Liver (tissue), 9 donors: Measurements from ENCODE around the gene SHOX. TPM values are rescaled to one million over a fixed set of nuclear protein-coding genes. Genes with fewer than 3 reads are reported as not detected.

Experiments
- DNase-seq: peaks from one replicate; pipeline ENCODE4 v3.0.0-alpha.2; 2017; ENCODE audit warnings: low spot score
- H3K27ac ChIP-seq, 2 donors: one replicate each; pipeline ENCODE4 v1.7.0; 2013; ENCODE audit warnings: inconsistent platforms in 2 of 2, low read length in 2 of 2, control low read depth in 1 of 2, low read depth in 1 of 2, mild to moderate bottlenecking in 1 of 2
- H3K27me3 ChIP-seq, 4 donors: one replicate each; pipeline versions ENCODE4 v1.6.1 to v1.7.0; 2013; ENCODE audit warnings: low read length in 3 of 4, inconsistent platforms in 1 of 4, mild to moderate bottlenecking in 1 of 4, moderate library complexity in 1 of 4; ENCODE audit not compliant: control insufficient read depth in 4 of 4, insufficient read depth in 4 of 4
- H3K36me3 ChIP-seq, 4 donors: one replicate each; pipeline versions ENCODE4 v1.6.1 to v1.7.0; 2013; ENCODE audit warnings: low read length in 3 of 4, mild to moderate bottlenecking in 3 of 4, low read depth in 1 of 4, moderate library complexity in 1 of 4; ENCODE audit not compliant: control insufficient read depth in 4 of 4, insufficient read depth in 3 of 4
- H3K4me1 ChIP-seq, 4 donors: one replicate each; pipeline versions ENCODE4 v1.6.1 to v1.7.0; 2013; ENCODE audit warnings: low read length in 3 of 4, mild to moderate bottlenecking in 3 of 4, moderate library complexity in 1 of 4; ENCODE audit not compliant: control insufficient read depth in 4 of 4, insufficient read depth in 4 of 4
- H3K4me3 ChIP-seq, 3 donors: one replicate each; pipeline versions ENCODE4 v1.6.1 to v1.7.0; 2013; ENCODE audit warnings: low read length in 3 of 3, control low read depth in 1 of 3, low read depth in 1 of 3, mild to moderate bottlenecking in 1 of 3
- H3K9ac ChIP-seq, 2 donors: one replicate each; pipeline ENCODE4 v1.7.0; 2013; ENCODE audit warnings: low read length in 2 of 2, mild to moderate bottlenecking in 2 of 2, moderate library complexity in 2 of 2, control low read depth in 1 of 2, low read depth in 1 of 2
- H3K9me3 ChIP-seq, 4 donors: one replicate each; pipeline versions ENCODE4 v1.6.1 to v1.7.0; 2013; ENCODE audit warnings: low read length in 3 of 4; ENCODE audit not compliant: control insufficient read depth in 4 of 4
- EGR1 ChIP-seq, 2 donors: IDR thresholded peaks; 2 replicates each; pipeline ENCODE4 v1.6.1; 2016 to 2018; ENCODE audit warnings: antibody characterized with exemption in 2 of 2, low read depth in 2 of 2
- FOXA1 ChIP-seq: IDR thresholded peaks from 2 replicates; pipeline ENCODE4 v1.6.1; 2016; ENCODE audit warnings: antibody characterized with exemption
- FOXA2 ChIP-seq: IDR thresholded peaks from 2 replicates; pipeline ENCODE4 v1.6.1; 2016; ENCODE audit warnings: antibody characterized with exemption
- GABPA ChIP-seq, 2 donors: IDR thresholded peaks in 1 of 2; conservative IDR thresholded peaks in 1 of 2; 2 replicates each; pipeline ENCODE4 v1.6.1; 2016; ENCODE audit warnings: antibody characterized with exemption in 2 of 2, mild to moderate bottlenecking in 1 of 2, moderate library complexity in 1 of 2
- HNF4A ChIP-seq, 2 donors: conservative IDR thresholded peaks; 2 replicates each; pipeline ENCODE4 v1.6.1; 2016; ENCODE audit warnings: antibody characterized with exemption in 2 of 2, mild to moderate bottlenecking in 2 of 2
- HNF4G ChIP-seq: IDR thresholded peaks from 2 replicates; pipeline ENCODE4 v1.6.1; 2016; ENCODE audit warnings: antibody characterized with exemption
- JUND ChIP-seq, 2 donors: IDR thresholded peaks; 2 replicates each; pipeline ENCODE4 v1.6.1; 2016; ENCODE audit warnings: antibody characterized with exemption in 2 of 2
- NR2F2 ChIP-seq: IDR thresholded peaks from 2 replicates; pipeline ENCODE4 v1.6.1; 2016; ENCODE audit warnings: antibody characterized with exemption
- RAD21 ChIP-seq, 2 donors: IDR thresholded peaks; 2 replicates each; pipeline ENCODE4 v1.6.1; 2016; ENCODE audit warnings: antibody characterized with exemption in 2 of 2, mild to moderate bottlenecking in 2 of 2
- REST ChIP-seq: IDR thresholded peaks from 2 replicates; pipeline ENCODE4 v1.6.1; 2016; ENCODE audit warnings: antibody characterized with exemption, mild to moderate bottlenecking
- RXRA ChIP-seq, 2 donors: IDR thresholded peaks; 2 replicates each; pipeline ENCODE4 v1.6.1; 2017 to 2018; ENCODE audit warnings: antibody characterized with exemption in 2 of 2, mild to moderate bottlenecking in 1 of 2
- SP1 ChIP-seq: IDR thresholded peaks from 2 replicates; pipeline ENCODE4 v1.6.1; 2018; ENCODE audit warnings: antibody characterized with exemption, mild to moderate bottlenecking
- TAF1 ChIP-seq: conservative IDR thresholded peaks from 2 replicates; pipeline ENCODE4 v1.6.1; 2016; ENCODE audit warnings: antibody characterized with exemption, mild to moderate bottlenecking
- YY1 ChIP-seq: IDR thresholded peaks from 2 replicates; pipeline ENCODE4 v1.6.1; 2016; ENCODE audit warnings: antibody characterized with exemption, mild to moderate bottlenecking
- WGBS: extraction: QIAGEN DNeasy Blood & Tissue Kit; methylation state at CpG from one replicate; pipeline ENCODE4 v1.1.7; 2013; 5-methylcytosine and 5-hydroxymethylcytosine counted together
- polyA plus RNA-seq, 2 donors: library from polyadenylated mRNA; stranded (reverse) in 1 of 2; unstranded in 1 of 2; fragments of 200-250 nt in 1 of 2; fragments of >200 nt in 1 of 2; fragmentation: Nextera tagmentation in 1 of 2; extraction: Ambion mirVana in 1 of 2; gene quantifications; one replicate each; pipeline versions ENCODE4 v1.2.1 to v1.2.3, GENCODE V29; 2013 to 2015
- total RNA-seq, 2 donors: library from RNA; depleted of rRNA; stranded (reverse); fragments of >200 nt; gene quantifications; one replicate each; pipeline ENCODE4 v1.2.3, GENCODE V29; 2014
- TF ChIP-seq, protein P1 (sequence below): IDR thresholded peaks from 2 replicates; pipeline ENCODE4 v1.6.1; 2016; ENCODE audit warnings: antibody characterized with exemption
- TF ChIP-seq, protein P2 (sequence below): fragments of 150-350 bp; IDR thresholded peaks from 2 replicates; pipeline ENCODE4 v1.5.1; 2017; ENCODE audit warnings: improper control_type of control experiment, low read depth, low read length; ENCODE audit not compliant: missing input control
- TF ChIP-seq, protein P3 (sequence below): IDR thresholded peaks from 2 replicates; pipeline ENCODE4 v1.6.1; 2016; ENCODE audit warnings: antibody characterized with exemption
- TF ChIP-seq, protein P4 (sequence below): IDR thresholded peaks from 2 replicates; pipeline ENCODE4 v1.6.1; 2016; ENCODE audit warnings: antibody characterized with exemption
- donor health status: healthy.
- donor health status: healthy.
- donor health status: healthy.
- donor health status: healthy.
- donor health status: healthy.

The SHOX gene
- total and polyA plus RNA-seq, 4 donors = not detected

- Histone ChIP-seq H3K36me3 (no peaks in the 10 kb centered on the region), H3K9ac (no peak overlapping the region), H3K9me3 (no peaks in the 10 kb centered on the region), H3K4me3 (no peak overlapping the region), H3K4me1 (peaks cover 0 to 16% (median under 1%) of the 10 kb centered on the region in 4 donors), H3K27ac (no peak overlapping the region), H3K27me3 (peaks cover 0 to 21% (median 9%) of the 10 kb centered on the region in 4 donors)
- 2% methylated on average over 25 of the region's 25 CpGs for WGBS
- no peak for TF ChIP-seq RAD21 (IDR thresholded peaks at IDR 0.05)
- TF ChIP-seq, protein P1, sequence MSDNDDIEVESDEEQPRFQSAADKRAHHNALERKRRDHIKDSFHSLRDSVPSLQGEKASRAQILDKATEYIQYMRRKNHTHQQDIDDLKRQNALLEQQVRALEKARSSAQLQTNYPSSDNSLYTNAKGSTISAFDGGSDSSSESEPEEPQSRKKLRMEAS = no peak
- TF ChIP-seq, protein P2, sequence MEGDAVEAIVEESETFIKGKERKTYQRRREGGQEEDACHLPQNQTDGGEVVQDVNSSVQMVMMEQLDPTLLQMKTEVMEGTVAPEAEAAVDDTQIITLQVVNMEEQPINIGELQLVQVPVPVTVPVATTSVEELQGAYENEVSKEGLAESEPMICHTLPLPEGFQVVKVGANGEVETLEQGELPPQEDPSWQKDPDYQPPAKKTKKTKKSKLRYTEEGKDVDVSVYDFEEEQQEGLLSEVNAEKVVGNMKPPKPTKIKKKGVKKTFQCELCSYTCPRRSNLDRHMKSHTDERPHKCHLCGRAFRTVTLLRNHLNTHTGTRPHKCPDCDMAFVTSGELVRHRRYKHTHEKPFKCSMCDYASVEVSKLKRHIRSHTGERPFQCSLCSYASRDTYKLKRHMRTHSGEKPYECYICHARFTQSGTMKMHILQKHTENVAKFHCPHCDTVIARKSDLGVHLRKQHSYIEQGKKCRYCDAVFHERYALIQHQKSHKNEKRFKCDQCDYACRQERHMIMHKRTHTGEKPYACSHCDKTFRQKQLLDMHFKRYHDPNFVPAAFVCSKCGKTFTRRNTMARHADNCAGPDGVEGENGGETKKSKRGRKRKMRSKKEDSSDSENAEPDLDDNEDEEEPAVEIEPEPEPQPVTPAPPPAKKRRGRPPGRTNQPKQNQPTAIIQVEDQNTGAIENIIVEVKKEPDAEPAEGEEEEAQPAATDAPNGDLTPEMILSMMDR = no peak
- TF ChIP-seq GABPA (IDR thresholded peaks at IDR 0.05 in 1 of 2, conservative IDR thresholded peaks at IDR 0.05 in 1 of 2) = no peak
- TF ChIP-seq EGR1 (IDR thresholded peaks at IDR 0.05; ENCODE audit: low read depth in 2 of 2) = no peak
- TF ChIP-seq YY1 = no peak
- TF ChIP-seq JUND (IDR thresholded peaks at IDR 0.05) = no peak
- TF ChIP-seq, protein P3, sequence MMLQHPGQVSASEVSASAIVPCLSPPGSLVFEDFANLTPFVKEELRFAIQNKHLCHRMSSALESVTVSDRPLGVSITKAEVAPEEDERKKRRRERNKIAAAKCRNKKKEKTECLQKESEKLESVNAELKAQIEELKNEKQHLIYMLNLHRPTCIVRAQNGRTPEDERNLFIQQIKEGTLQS = no peak
- no peak for TF ChIP-seq HNF4G
- no peak for DNase-seq
Measured at GRCh38 chrX:633043-633984, 2.7 kb downstream of the SHOX start.

DNA sequence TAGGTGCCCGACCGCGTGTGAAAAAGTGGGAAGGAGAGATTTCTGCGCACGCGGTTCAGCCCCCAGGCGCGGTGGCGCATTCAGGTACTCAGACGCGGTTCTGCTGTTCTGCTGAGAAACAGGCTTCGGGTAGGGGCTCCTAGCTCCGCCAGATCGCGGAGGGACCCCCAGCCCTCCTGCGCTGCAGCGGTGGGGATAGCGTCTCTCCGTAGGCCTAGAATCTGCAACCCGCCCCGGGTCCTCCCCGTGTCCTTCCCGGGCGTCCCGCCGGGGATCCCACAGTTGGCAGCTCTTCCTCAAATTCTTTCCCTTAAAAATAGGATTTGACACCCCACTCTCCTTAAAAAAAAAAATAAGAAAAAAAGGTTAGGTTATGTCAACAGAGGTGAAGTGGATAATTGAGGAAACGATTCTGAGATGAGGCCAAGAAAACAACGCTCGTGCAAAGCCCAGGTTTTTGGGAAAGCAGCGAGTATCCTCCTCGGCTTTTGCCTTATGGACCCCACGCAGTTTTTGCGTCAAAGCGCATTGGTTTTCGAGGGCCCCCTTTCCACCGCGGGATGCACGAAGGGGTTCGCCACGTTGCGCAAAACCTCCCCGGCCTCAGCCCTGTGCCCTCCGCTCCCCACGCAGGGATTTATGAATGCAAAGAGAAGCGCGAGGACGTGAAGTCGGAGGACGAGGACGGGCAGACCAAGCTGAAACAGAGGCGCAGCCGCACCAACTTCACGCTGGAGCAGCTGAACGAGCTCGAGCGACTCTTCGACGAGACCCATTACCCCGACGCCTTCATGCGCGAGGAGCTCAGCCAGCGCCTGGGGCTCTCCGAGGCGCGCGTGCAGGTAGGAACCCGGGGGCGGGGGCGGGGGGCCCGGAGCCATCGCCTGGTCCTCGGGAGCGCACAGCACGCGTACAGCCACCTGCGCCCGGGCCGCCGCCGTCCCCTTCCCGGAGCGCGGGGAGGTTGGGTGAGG is 3.7 kb downstream of the SHOX start:
- H3K27me3 ChIP-seq = peaks cover 0 to 25% (median 10%) of the 10 kb centered on the region in 4 donors
- TF ChIP-seq FOXA2 (no peak), EGR1 (IDR thresholded peaks at IDR 0.05; ENCODE audit: low read depth in 2 of 2) (no peak), RXRA (IDR thresholded peaks at IDR 0.05) (no peak), SP1 (no peak), HNF4G (no peak), FOXA1 (no peak), NR2F2 (no peak), REST (no peak), HNF4A (conservative IDR thresholded peaks at IDR 0.05) (no peak), GABPA (IDR thresholded peaks at IDR 0.05 in 1 of 2, conservative IDR thresholded peaks at IDR 0.05 in 1 of 2) (no peak), JUND (IDR thresholded peaks at IDR 0.05) (no peak), TAF1 (no peak), YY1 (no peak), RAD21 (IDR thresholded peaks at IDR 0.05) (no peak)
- TF ChIP-seq, protein P1 = no peak
- TF ChIP-seq, protein P3 = no peak
- TF ChIP-seq, protein P4, sequence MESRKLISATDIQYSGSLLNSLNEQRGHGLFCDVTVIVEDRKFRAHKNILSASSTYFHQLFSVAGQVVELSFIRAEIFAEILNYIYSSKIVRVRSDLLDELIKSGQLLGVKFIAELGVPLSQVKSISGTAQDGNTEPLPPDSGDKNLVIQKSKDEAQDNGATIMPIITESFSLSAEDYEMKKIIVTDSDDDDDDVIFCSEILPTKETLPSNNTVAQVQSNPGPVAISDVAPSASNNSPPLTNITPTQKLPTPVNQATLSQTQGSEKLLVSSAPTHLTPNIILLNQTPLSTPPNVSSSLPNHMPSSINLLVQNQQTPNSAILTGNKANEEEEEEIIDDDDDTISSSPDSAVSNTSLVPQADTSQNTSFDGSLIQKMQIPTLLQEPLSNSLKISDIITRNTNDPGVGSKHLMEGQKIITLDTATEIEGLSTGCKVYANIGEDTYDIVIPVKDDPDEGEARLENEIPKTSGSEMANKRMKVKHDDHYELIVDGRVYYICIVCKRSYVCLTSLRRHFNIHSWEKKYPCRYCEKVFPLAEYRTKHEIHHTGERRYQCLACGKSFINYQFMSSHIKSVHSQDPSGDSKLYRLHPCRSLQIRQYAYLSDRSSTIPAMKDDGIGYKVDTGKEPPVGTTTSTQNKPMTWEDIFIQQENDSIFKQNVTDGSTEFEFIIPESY = no peak

More for the DNA sequence above, 3.7 kb downstream of the SHOX start:
- H3K36me3 ChIP-seq = no peaks in the 10 kb centered on the region
- DNase-seq = no peak
- H3K9ac ChIP-seq = no peak overlapping the region
- peaks cover 0 to 16% (median under 1%) of the 10 kb centered on the region in 4 donors for H3K4me1 ChIP-seq
- no peak overlapping the region for H3K4me3 ChIP-seq
- no peak overlapping the region for H3K27ac ChIP-seq
- 4% methylated on average over 84 of the region's 84 CpGs for WGBS
- H3K9me3 ChIP-seq = no peaks in the 10 kb centered on the region
